Astrocyte of the cerebellum (primary cell): ENCODE results near the gene APCDD1.

Source experiments
- DNase-seq: peaks from one replicate; pipeline ENCODE4 v3.0.0-alpha.2; 2011; ENCODE audit warnings: low read depth
- H3K4me3 ChIP-seq: 2 replicates; pipeline ENCODE4 v1.5.1; 2011; ENCODE audit warnings: mild to moderate bottlenecking, low read depth, low read length, moderate library complexity
- CTCF ChIP-seq: IDR thresholded peaks from 2 replicates; pipeline ENCODE4 v1.5.1; 2012; ENCODE audit warnings: low read length, low read depth, moderate library complexity, mild to moderate bottlenecking; ENCODE audit errors: missing control alignments
- in situ Hi-C: cut with HindIII; loops from 2 replicates; pipeline ENCODE4 v1.10.0; 2017; ENCODE audit warnings: low sequenced_read_pairs

The APCDD1 gene

GRCh38 chr18:10453806-10454680 lies at the start of gene APCDD1:
Gene APCDD1 (plus strand): TSS chr18:10454635. CDS start chr18:10454982, 347 bp downstream.
- in situ Hi-C loops: no loop called here
- no peak for TF ChIP-seq CTCF
- H3K4me3 ChIP-seq: peak within 1 kb of the TSS; percentile 54
- no peak for DNase-seq

- H3K4me3 ChIP-seq: no peak overlapping the region
- TF ChIP-seq CTCF: no peak
- in situ Hi-C loops: no loop called here
- no peak for DNase-seq
These were observed 49.4 kb upstream of the APCDD1 start for GRCh38 chr18:10405014-10405493.

- TF ChIP-seq CTCF: no peak
- DNase-seq: no peak
- H3K4me3 ChIP-seq: no peak overlapping the region
- in situ Hi-C loops: no loop called here
These were observed 48.4 kb upstream of the APCDD1 start for GRCh38 chr18:10405816-10406663.

DNA sequence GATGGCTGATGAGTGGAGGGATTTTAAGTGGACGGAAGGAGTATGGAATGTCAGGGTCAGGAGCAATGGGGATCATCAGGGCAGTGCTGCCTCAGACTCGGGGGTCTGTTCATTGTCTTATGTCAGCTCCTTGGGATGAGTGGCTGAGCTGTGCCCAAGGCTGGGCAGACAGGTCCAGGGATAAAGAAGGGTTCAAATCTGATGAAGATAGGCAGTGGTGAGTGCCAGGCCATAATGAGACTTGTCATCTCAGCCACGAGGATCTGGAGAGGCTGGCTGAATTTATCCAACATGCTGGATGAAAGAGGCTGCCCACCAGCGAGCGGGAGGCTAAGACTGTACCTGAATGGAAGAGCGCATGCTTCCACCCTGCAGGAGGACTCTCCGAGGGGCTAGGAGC lies 46.3 kb upstream of the APCDD1 start:
- no peak for DNase-seq
- TF ChIP-seq CTCF: no peak
- in situ Hi-C loops: no loop called here
- H3K4me3 ChIP-seq: no peak overlapping the region

- H3K4me3 ChIP-seq: no peak overlapping the region
- in situ Hi-C loops: no loop called here
- TF ChIP-seq CTCF: no peak
- no peak for DNase-seq
These were observed 45.4 kb upstream of the APCDD1 start for GRCh38 chr18:10409041-10409440.

GRCh38 chr18:10410472-10411308 lies 43.7 kb upstream of the APCDD1 start:
- DNase-seq: no peak
- in situ Hi-C loops: no loop called here

More at GRCh38 chr18:10410472-10411308, 43.7 kb upstream of the APCDD1 start:
- no peak for TF ChIP-seq CTCF
- no peak overlapping the region for H3K4me3 ChIP-seq
